ENCODE measurements around the gene GRID1.

- TF ChIP-seq, protein P1, sequence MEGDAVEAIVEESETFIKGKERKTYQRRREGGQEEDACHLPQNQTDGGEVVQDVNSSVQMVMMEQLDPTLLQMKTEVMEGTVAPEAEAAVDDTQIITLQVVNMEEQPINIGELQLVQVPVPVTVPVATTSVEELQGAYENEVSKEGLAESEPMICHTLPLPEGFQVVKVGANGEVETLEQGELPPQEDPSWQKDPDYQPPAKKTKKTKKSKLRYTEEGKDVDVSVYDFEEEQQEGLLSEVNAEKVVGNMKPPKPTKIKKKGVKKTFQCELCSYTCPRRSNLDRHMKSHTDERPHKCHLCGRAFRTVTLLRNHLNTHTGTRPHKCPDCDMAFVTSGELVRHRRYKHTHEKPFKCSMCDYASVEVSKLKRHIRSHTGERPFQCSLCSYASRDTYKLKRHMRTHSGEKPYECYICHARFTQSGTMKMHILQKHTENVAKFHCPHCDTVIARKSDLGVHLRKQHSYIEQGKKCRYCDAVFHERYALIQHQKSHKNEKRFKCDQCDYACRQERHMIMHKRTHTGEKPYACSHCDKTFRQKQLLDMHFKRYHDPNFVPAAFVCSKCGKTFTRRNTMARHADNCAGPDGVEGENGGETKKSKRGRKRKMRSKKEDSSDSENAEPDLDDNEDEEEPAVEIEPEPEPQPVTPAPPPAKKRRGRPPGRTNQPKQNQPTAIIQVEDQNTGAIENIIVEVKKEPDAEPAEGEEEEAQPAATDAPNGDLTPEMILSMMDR (IDR thresholded peaks at IDR 0.05): no peak
- TF ChIP-seq POLR2A (IDR thresholded peaks at IDR 0.05): no peak
These were observed 16.5 kb downstream of the GRID1 start for GRCh38 chr10:86349940-86350630.

Measured in breast epithelium (tissue), 3 donors.